ENCODE measurements around the gene STARD5. TPM values are rescaled to one million over a fixed set of nuclear protein-coding genes. Genes with fewer than 3 reads are reported as not detected.

The STARD5 gene
- total RNA-seq, 6 experiments from 2014 or later: 16.4 to 49.9 (median 19.7) TPM

GRCh38 chr15:81363276-81363675 lies 39.3 kb upstream of the STARD5 start:
- Histone ChIP-seq H3K27ac (no peak overlapping the region), H3K36me3 (peaks cover 0 to 21% (median 3%) of the 10 kb centered on the region in 4 donors), H3K27me3 (no peaks in the 10 kb centered on the region), H3K4me3 (no peak overlapping the region), H3K9me3 (no peaks in the 10 kb centered on the region), H3K4me1 (no peaks in the 10 kb centered on the region)
- DNase-seq: no peak
- no peak for ATAC-seq
- WGBS (ENCODE audit: insufficient coverage, low coverage, low lambda C conversion rate, missing lambda C conversion rate): 98% methylated on average over 3 of the region's 3 CpGs
- TF ChIP-seq CTCF (IDR thresholded peaks at IDR 0.05) (no peak), POLR2A (IDR thresholded peaks at IDR 0.05) (no peak)
- intact Hi-C loops (cut with DNase I): no loop called here

GRCh38 chr15:81362790-81363189 lies 38.8 kb upstream of the STARD5 start:
- Histone ChIP-seq H3K4me1 (no peaks in the 10 kb centered on the region), H3K4me3 (no peak overlapping the region), H3K27me3 (no peaks in the 10 kb centered on the region), H3K9me3 (no peaks in the 10 kb centered on the region), H3K27ac (no peak overlapping the region), H3K36me3 (peaks cover 0 to 21% (median 3%) of the 10 kb centered on the region in 4 donors)
- TF ChIP-seq POLR2A (IDR thresholded peaks at IDR 0.05) (no peak), CTCF (IDR thresholded peaks at IDR 0.05) (no peak)
- ATAC-seq (no peak), DNase-seq (no peak)
- 90% methylated on average over 10 of the region's 11 CpGs for WGBS (ENCODE audit: insufficient coverage, low coverage, low lambda C conversion rate, missing lambda C conversion rate)
- intact Hi-C loops (cut with DNase I): no loop called here

GRCh38 chr15:81361891-81362290 lies 38.0 kb upstream of the STARD5 start:
- no peaks in the 10 kb centered on the region for H3K27me3 ChIP-seq
- DNase-seq (no peak), ATAC-seq (no peak)
- no peak for TF ChIP-seq POLR2A (IDR thresholded peaks at IDR 0.05)
- no peak for TF ChIP-seq CTCF (IDR thresholded peaks at IDR 0.05)
- H3K4me3 ChIP-seq: no peak overlapping the region
- no peak overlapping the region for H3K27ac ChIP-seq
- intact Hi-C loops (cut with DNase I): no loop called here
- peaks cover 0 to 21% (median 3%) of the 10 kb centered on the region in 4 donors for H3K36me3 ChIP-seq
- 89% methylated on average over 5 of the region's 7 CpGs for WGBS (ENCODE audit: insufficient coverage, low coverage, low lambda C conversion rate, missing lambda C conversion rate)
- no peaks in the 10 kb centered on the region for H3K9me3 ChIP-seq
- no peaks in the 10 kb centered on the region for H3K4me1 ChIP-seq

GRCh38 chr15:81360491-81360890 lies 36.5 kb upstream of the STARD5 start:
- H3K4me1 ChIP-seq: no peaks in the 10 kb centered on the region
- DNase-seq: no peak
- intact Hi-C loops (cut with DNase I): no loop called here
- peaks cover 0 to 21% (median 1%) of the 10 kb centered on the region in 4 donors for H3K36me3 ChIP-seq
- H3K9me3 ChIP-seq: no peaks in the 10 kb centered on the region
- TF ChIP-seq POLR2A (IDR thresholded peaks at IDR 0.05) (no peak), CTCF (IDR thresholded peaks at IDR 0.05) (no peak)
- WGBS (ENCODE audit: insufficient coverage, low coverage, low lambda C conversion rate, missing lambda C conversion rate): 84% methylated on average over 5 of the region's 5 CpGs
- H3K27me3 ChIP-seq: no peaks in the 10 kb centered on the region
- no peak overlapping the region for H3K4me3 ChIP-seq
- ATAC-seq: no peak
- no peak overlapping the region for H3K27ac ChIP-seq

GRCh38 chr15:81358248-81358647 lies 34.3 kb upstream of the STARD5 start:
- Histone ChIP-seq H3K4me3 (no peak overlapping the region), H3K9me3 (no peaks in the 10 kb centered on the region), H3K27me3 (no peaks in the 10 kb centered on the region), H3K4me1 (no peaks in the 10 kb centered on the region), H3K27ac (no peak overlapping the region), H3K36me3 (peaks cover 0 to 15% (median 1%) of the 10 kb centered on the region in 4 donors)
- TF ChIP-seq CTCF (IDR thresholded peaks at IDR 0.05) (no peak), POLR2A (IDR thresholded peaks at IDR 0.05) (no peak)
- ATAC-seq (no peak), DNase-seq (no peak)
- intact Hi-C loops (cut with DNase I): no loop called here
- WGBS (ENCODE audit: insufficient coverage, low coverage, low lambda C conversion rate, missing lambda C conversion rate): 87% methylated on average over 6 of the region's 6 CpGs
